K562 (cell line): ENCODE measurements around the gene ALDOC. TPM values are rescaled to one million over a fixed set of nuclear protein-coding genes. Genes with fewer than 3 reads are reported as not detected.

ENCODE experiments used
- ARID3A ChIP-seq: IDR thresholded peaks from 2 replicates; pipeline ENCODE4 v1.6.1; 2012; ENCODE audit warnings: low read depth, low read length, improper control_type of control experiment, borderline replicate concordance
- CEBPB ChIP-seq: fragments of 450-650 bp; IDR thresholded peaks from 2 replicates; pipeline ENCODE4 v1.6.1; 2016; ENCODE audit warnings: missing genetic modification characterization, missing compliant biosample characterization
- CHD7 ChIP-seq: fragments of 200-600 bp; sonication (generic); IDR thresholded peaks from one replicate; pipeline ENCODE4 v1.6.1; 2012; ENCODE audit warnings: mild to moderate bottlenecking, low read depth, low read length, inconsistent platforms
- CREB1 ChIP-seq, 2 experiments: sonication (generic) in 1 of 2; formaldehyde crosslinking in 1 of 2; IDR thresholded peaks; 2 replicates each; pipeline versions ENCODE4 v1.6.1 to v1.8.0; 2012 to 2022; ENCODE audit warnings: inconsistent platforms in 1 of 2, mild to moderate bottlenecking in 1 of 2, missing genetic modification reagents in 1 of 2, moderate library complexity in 1 of 2
- ESRRA ChIP-seq: fragments of 450-650 bp; IDR thresholded peaks from 2 replicates; pipeline ENCODE4 v1.6.1; 2014; ENCODE audit warnings: low read depth, mild to moderate bottlenecking, moderate library complexity, borderline replicate concordance
- L3MBTL2 ChIP-seq: fragments of 450-650 bp; IDR thresholded peaks from 2 replicates; pipeline ENCODE4 v1.6.1; 2016; ENCODE audit warnings: mild to moderate bottlenecking, moderate library complexity
- NR2C2 ChIP-seq, 2 experiments: fragments of 200-800 bp in 1 of 2; sonication (Bioruptor generic) in 1 of 2; sonication (generic) in 1 of 2; formaldehyde crosslinking in 1 of 2; IDR thresholded peaks; 2 replicates each; pipeline versions ENCODE4 v1.6.1 to v1.8.0; 2016 to 2022; ENCODE audit warnings: mild to moderate bottlenecking in 1 of 2, missing compliant biosample characterization in 1 of 2, missing genetic modification characterization in 1 of 2, missing genetic modification reagents in 1 of 2
- YBX1 ChIP-seq: fragments of 450-650 bp; IDR thresholded peaks from 2 replicates; pipeline ENCODE4 v1.7.1; 2016; ENCODE audit warnings: mild to moderate bottlenecking
- ZNF143 ChIP-seq: sonication (generic); formaldehyde crosslinking; IDR thresholded peaks from 2 replicates; pipeline ENCODE4 v1.9.0; 2022; ENCODE audit warnings: mild to moderate bottlenecking, missing genetic modification reagents
- polyA plus RNA-seq, 8 experiments: library from polyadenylated mRNA; depleted of rRNA in 4 of 8; stranded (reverse) in 5 of 8; unstranded in 3 of 8; fragments of >200 nt; fragmentation: Nextera tagmentation in 2 of 8; fragmentation: Illumina TruSeq in 1 of 8; extraction: Ambion mirVana in 2 of 8; extraction: Trizol in 1 of 8; gene quantifications; 2 replicates each; pipeline versions ENCODE4 v1.2.1 to v1.2.3, GENCODE V29; 2011 to 2014; ENCODE audit warnings: inconsistent platforms in 1 of 8, missing spikeins in 1 of 8
- total RNA-seq, 7 experiments: library from RNA; depleted of rRNA in 6 of 7; stranded (reverse); fragments of >200 nt in 6 of 7; fragmentation: Illumina TruSeq in 2 of 7; extraction: Trizol in 2 of 7; gene quantifications; 2 replicates each; pipeline versions ENCODE4 v1.2.1 to v1.2.3, GENCODE V29; 2011 to 2021; ENCODE audit warnings: low replicate concordance in 1 of 7

Gene ALDOC
- total and polyA plus RNA-seq, 9 of the 15 experiments (the other 6 are each of a cell fraction or from before 2014, with no cell fraction given) = 43.2 to 263 (median 99.2) TPM

- peak; percentile 81 for TF ChIP-seq CREB1 (IDR thresholded peaks at IDR 0.05)
- peak; percentile 62; the same call in 1 of the 2 replicates for TF ChIP-seq CREB1 (CRISPR knock-in tag; IDR thresholded peaks at IDR 0.05)
- no peak for TF ChIP-seq ARID3A
- TF ChIP-seq ESRRA = peak; percentile 91
- peak; percentile 94 for TF ChIP-seq L3MBTL2
- no peak for TF ChIP-seq CHD7
- TF ChIP-seq YBX1 = no peak
- no peak for TF ChIP-seq CEBPB (tag)
- no peak for TF ChIP-seq ZNF143
- no peak for TF ChIP-seq NR2C2 (CRISPR knock-in tag; IDR thresholded peaks at IDR 0.05)
- TF ChIP-seq NR2C2 (tag; IDR thresholded peaks at IDR 0.05) = peak; percentile 79
These were observed at the start of gene ALDOC (continued) for GRCh38 chr17:28576758-28577465.
